ENCODE data around the gene SKI. TPM values are rescaled to one million over a fixed set of nuclear protein-coding genes. Genes with fewer than 3 reads are reported as not detected.

SKI gene
- total and polyA plus RNA-seq, 2 of the 4 experiments (the other 2 are of a cell fraction), result 2.3 to 20.1 TPM

- no peak overlapping the region for H2BK15ac ChIP-seq (ENCODE audit: low read depth, low read length)
- no peak overlapping the region for H3K14ac ChIP-seq (replicated peaks; ENCODE audit: low read depth, low read length)
- TF ChIP-seq NFE2L2 (IDR thresholded peaks at IDR 0.05; ENCODE audit: low read depth, low read length) (no peak), SMC3 (IDR thresholded peaks at IDR 0.05; ENCODE audit: low read depth, low read length) (no peak), USF2 (IDR thresholded peaks at IDR 0.05; ENCODE audit: low read depth, low read length) (no peak), CTCF (conservative IDR thresholded peaks at IDR 0.05; ENCODE audit: low read depth, low read length) (no peak), MAFK (IDR thresholded peaks at IDR 0.05; ENCODE audit: low read depth, low read length) (no peak), MAZ (IDR thresholded peaks at IDR 0.05; ENCODE audit: borderline replicate concordance, low read depth, low read length) (no peak), RCOR1 (IDR thresholded peaks at IDR 0.05; ENCODE audit: insufficient replicate concordance, low read length) (no peak), CHD1 (IDR thresholded peaks at IDR 0.05; ENCODE audit: low read depth, low read length) (no peak), RAD21 (IDR thresholded peaks at IDR 0.05; ENCODE audit: low read length) (no peak), BHLHE40 (IDR thresholded peaks at IDR 0.05; ENCODE audit: low read depth, low read length) (no peak), FOS (IDR thresholded peaks at IDR 0.05; ENCODE audit: low read depth, low read length) (no peak), ELK1 (IDR thresholded peaks at IDR 0.05; ENCODE audit: borderline replicate concordance, low read depth, low read length) (no peak), POLR2A (IDR thresholded peaks at IDR 0.05; ENCODE audit: low read depth, low read length) (no peak), CEBPB (IDR thresholded peaks at IDR 0.05; ENCODE audit: low read depth, low read length) (no peak), RFX5 (IDR thresholded peaks at IDR 0.05; ENCODE audit: low read depth, low read length) (no peak), MXI1 (IDR thresholded peaks at IDR 0.05; ENCODE audit: borderline replicate concordance, low read depth, low read length) (no peak)
- ATAC-seq (ENCODE audit: low read depth), result no peak
- intact Hi-C loops (cut with micrococcal nuclease), result no loop called here
- H2BK5ac ChIP-seq (ENCODE audit: low read depth, low read length, poor library complexity, severe bottlenecking), result no peak overlapping the region
- H4K91ac ChIP-seq (ENCODE audit: insufficient read depth, low read depth, low read length), result no peak overlapping the region
- H3K36me3 ChIP-seq (ENCODE audit: control insufficient read depth, insufficient read depth, low read length), result no peaks in the 10 kb centered on the region
- H3K23ac ChIP-seq (ENCODE audit: low read depth, low read length), result no peak overlapping the region
- H3K56ac ChIP-seq (ENCODE audit: extremely low read depth, insufficient read depth, low read length), result no peak overlapping the region
- no peaks in the 10 kb centered on the region for H3K79me1 ChIP-seq (ENCODE audit: low read depth in 1 of 2, low read length in 2 of 2)
- H3K18ac ChIP-seq (ENCODE audit: low read depth, low read length), result no peak overlapping the region
- H3K4ac ChIP-seq (ENCODE audit: low read depth, low read length), result no peak overlapping the region
- POLR2A ChIA-PET (ENCODE audit: unreplicated experiment), result no interaction called here
- H3K9me1 ChIP-seq (ENCODE audit: insufficient read depth, low read length), result no peaks in the 10 kb centered on the region
- no peak overlapping the region for H2AK5ac ChIP-seq (ENCODE audit: low read depth, low read length)
- H3K9ac ChIP-seq (ENCODE audit: low read depth, low read length), result no peak overlapping the region
- no peak overlapping the region for H4K8ac ChIP-seq (ENCODE audit: low read depth in 2 of 2, low read length in 2 of 2)
- H3K4me3 ChIP-seq (ENCODE audit: insufficient read depth, low read depth, low read length), result no peak overlapping the region
- H2AFZ ChIP-seq (replicated peaks; ENCODE audit: low read length, poor library complexity), result no peak overlapping the region
- in situ Hi-C loops (cut with MboI; ENCODE audit: low sequenced_read_pairs), result loop anchor here (25.0 kb wide), 1 partner anchor 394 kb away; no protein-coding TSS in a partner anchor
- H3K27me3 ChIP-seq (ENCODE audit: control insufficient read depth, insufficient read depth, low read length), result no peaks in the 10 kb centered on the region
- no peak overlapping the region for H3K27ac ChIP-seq (ENCODE audit: insufficient read depth, low read length)
- H3K9me3 ChIP-seq (ENCODE audit: control insufficient read depth, insufficient read depth, low read length), result no peaks in the 10 kb centered on the region
- no peak overlapping the region for H2BK20ac ChIP-seq (ENCODE audit: low read depth, low read length)
- H2AK9ac ChIP-seq (replicated peaks; ENCODE audit: low read depth, low read length, poor library complexity), result no peak overlapping the region
- no peak overlapping the region for H3K4me2 ChIP-seq (ENCODE audit: low read depth, low read length)
- dilution Hi-C loops (cut with HindIII; ENCODE audit: low sequenced_read_pairs, unreplicated experiment), result no loop called here
- no peak overlapping the region for H2BK120ac ChIP-seq (ENCODE audit: low read depth, low read length)
- DNase-seq, result no peak
- 0 out of 2 replicates have a peak, but pooled peaks cover 3% of the 10 kb centered on the region for H3K4me1 ChIP-seq (ENCODE audit: control insufficient read depth, insufficient read depth, low read length)
- CTCF ChIA-PET, result no interaction called here
- no TSS peak for BruUV-seq (replicated peaks)
- H4K20me1 ChIP-seq (ENCODE audit: insufficient read depth, low read length), result no peaks in the 10 kb centered on the region
- no peak overlapping the region for H4K5ac ChIP-seq (ENCODE audit: low read depth, low read length)
- WGBS, 2 experiments (ENCODE audit: extremely low coverage in 2 of 2, insufficient read length in 1 of 2), result 96% methylated on average over 13 of the region's 15 CpGs; no CpG with 5 or more reads in 1 of the 2 experiments
Observed at GRCh38 chr1:2356401-2356800, 128.3 kb downstream of the SKI start.
